Measurements from ENCODE around the gene ETFBKMT.

The ETFBKMT gene

DNA sequence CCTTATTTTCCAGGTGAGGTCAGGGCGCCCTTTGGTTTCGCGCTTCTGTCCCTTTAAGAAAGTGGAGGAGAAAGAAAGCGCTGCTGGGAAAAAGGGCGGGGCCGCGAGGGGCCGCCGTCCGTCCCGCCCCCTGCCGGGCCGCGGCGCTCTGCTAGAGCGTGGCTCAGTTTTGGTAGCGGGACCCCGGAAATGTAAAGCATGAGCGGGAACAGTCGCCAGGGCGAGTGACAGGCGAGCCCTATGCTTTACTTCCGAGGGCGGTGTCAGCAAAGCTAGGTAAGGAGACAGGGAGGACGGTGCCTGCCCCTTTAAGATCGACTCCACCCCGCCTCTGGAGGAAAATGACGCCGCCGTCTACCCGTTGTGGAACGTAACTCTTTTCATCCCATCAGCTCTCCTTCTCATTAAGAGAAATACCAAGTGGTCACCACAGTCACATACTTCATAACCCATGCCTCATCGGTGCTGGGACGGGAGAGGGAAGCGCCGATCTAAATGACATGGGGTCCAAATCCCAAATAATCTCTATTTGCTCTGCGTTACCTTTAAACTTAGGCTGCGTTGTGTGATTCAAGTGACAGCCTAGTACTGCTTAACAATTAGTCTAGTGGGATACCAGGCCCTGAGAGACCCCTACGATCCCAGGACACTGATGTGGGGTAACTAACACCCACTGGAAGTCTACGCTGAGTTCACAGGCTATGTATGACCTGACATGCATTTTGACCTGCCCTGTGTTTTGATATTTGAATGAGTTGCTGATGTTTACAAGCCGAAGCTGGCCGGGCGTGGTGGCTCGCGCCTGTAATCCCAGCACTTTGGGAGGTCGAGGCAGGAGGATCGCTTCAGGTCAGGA lies at the start of gene ETFBKMT:
TSS of gene ETFBKMT (plus strand) at position 602 of the 856 bp plus-strand sequence. CDS start 2,266 bp downstream, outside the sequence.
- peak; percentile 94 for DNase-seq

GRCh38 chr12:31612819-31613218 lies 46.7 kb upstream of the ETFBKMT start:
- DNase-seq = no peak

DNA sequence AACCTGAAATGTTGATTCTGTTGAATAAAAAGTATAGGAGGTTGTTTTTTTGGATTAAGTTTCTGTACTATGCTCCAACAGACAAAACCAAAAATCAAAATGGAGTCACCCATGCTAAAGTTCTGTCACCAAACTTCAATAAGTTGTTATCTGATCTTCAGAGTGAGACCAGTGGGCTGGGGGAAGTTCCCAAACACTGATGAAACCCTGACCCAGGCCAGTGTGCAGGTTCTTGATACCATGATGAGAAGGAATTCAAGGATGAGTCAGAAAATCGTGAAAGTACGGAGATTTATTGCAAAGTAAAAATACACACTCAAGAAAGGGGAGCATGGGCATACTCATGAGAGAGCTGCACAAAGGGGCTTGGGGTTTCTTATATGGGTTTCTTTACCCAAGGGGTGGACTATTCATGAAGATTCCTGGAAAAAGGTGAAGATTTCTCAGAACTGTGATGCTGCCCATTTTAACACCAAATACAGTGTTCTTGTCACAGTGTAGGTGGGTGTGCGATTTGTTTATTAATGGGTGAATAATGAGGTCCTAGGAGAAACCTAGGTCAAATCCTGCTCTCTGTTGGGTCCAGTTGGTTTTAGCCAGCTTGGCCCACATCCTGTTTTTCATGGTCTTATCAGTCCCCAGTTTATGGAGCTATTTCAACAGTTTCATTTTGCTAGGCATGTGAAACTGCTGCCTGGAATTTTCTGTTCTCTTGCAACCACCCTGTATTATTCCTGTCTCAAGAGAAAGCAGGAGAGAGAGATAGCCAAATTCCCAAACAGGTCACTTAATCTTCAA lies 41.1 kb upstream of the ETFBKMT start:
- DNase-seq = no peak

DNA sequence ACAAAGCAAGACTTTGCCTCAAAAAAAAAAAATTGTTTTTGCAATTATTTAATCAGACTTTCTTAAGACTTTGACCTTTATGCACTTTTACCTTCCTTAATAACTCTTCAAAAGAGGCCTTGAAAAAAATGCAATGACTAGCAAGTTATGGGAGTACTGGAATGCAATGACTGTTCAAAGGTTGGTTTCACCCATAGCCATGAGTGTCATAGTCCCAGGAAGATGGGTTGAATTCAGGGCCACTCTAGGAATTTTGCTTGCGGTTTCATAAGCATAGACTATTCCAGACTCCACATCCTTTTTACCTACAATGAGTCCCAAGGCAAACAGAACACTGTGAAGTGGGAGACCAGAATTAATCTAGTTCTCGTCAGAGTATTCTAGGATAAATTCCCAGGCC lies 39.2 kb upstream of the ETFBKMT start:
- DNase-seq = no peak

- DNase-seq = no peak
These were observed 37.5 kb upstream of the ETFBKMT start for GRCh38 chr12:31622038-31622437.

GRCh38 chr12:31626270-31626995 lies 33.1 kb upstream of the ETFBKMT start:
- DNase-seq = no peak

DNA sequence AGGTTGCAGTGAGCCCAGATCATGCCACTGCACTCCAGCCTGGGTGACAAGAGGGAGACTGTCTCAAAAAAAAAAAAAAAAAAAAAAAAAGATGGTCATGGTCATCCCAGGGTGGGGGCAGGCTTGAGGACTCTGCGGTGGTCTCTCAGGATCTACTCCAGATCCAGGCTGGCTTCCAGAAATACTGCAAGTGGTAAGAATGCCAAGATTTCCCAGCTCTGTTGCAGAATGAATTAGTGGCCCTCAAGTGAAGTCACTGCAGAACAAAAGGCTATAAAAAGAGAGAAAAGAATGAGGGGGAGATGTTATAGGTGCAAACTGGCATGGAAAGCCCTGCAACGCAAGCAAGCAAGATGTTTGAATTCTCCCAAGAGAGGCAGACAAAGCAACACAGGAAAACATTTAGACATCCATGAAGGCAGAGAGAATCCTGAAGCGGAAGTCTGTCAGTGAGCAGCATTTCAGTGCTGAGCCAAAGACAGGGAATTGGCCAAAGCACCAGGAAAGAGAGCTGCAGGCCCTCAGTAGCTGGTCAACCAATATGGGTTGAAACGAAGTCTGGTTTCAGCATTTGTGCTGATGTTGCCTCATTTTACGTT lies 31.9 kb upstream of the ETFBKMT start:
- DNase-seq = no peak

GRCh38 chr12:31629756-31630732 lies 29.4 kb upstream of the ETFBKMT start:
- no peak for DNase-seq

- DNase-seq = no peak
These were observed 28.3 kb upstream of the ETFBKMT start for GRCh38 chr12:31631023-31631724.

DNA sequence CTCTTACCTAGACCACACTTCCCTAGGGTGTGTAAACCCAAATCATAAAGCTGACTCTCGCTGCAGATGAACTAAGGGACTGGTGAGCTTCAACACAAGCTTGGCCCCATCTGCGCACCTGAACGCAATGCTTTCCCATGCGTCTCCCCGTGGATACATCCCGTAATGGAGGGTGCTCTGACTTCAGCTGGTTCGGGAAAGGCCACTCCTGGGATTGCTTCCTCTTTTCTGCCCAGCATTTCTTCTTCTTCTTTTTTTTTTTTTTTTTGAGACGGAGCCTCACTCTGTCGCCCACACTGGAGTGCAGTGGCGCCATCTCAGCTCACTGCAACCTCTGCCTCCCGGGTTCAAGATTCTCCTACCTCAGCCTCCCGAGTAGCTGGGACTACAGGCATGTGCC lies 27.7 kb upstream of the ETFBKMT start:
- DNase-seq = no peak

- DNase-seq = no peak
These were observed 26.0 kb upstream of the ETFBKMT start for GRCh38 chr12:31633464-31633863.

DNA sequence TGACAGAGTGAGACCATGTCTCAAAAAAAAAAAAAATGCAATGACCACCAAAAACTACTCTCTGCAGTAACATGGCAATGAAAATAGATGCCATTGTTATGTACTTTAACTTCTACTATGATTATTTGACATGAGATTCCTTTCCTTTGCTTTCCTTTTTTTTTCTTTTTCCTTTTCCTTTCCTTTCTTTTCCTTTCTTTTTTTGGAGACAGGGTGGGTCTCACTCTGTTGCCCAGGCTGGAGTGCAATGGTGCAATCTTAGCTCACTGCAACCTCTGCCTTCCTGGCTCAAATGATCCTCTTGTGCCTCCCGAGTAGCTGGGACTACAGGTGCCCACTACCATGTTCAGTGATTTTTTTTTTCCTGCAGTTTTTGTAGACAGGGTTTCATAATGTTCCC lies 24.9 kb upstream of the ETFBKMT start:
- no peak for DNase-seq

GRCh38 chr12:31641509-31642090 lies 17.9 kb upstream of the ETFBKMT start:
- DNase-seq = no peak

DNA sequence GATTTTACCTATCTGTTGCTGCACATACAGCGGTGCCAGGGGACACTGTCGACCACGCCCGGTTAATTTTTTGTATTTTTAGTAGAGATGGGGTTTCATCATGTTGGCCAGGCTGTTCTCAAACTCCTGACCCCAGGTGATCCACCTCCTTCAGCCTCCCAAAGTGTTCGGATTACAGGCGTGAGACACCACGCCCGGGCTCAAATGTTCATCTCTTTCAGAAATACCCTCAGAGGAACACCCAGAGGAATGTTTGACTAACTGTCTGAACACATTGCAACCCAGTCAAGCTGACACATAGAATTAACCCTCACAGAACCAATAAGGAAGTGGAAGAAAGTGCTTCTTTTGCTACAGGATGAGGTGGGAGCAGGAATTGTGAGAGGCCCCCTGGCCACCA lies 15.0 kb upstream of the ETFBKMT start:
- DNase-seq = no peak

GRCh38 chr12:31645924-31646323 lies 13.6 kb upstream of the ETFBKMT start:
- no peak for DNase-seq

- no peak for DNase-seq
These were observed 12.4 kb upstream of the ETFBKMT start for GRCh38 chr12:31647086-31647491.

GRCh38 chr12:31650918-31651317 lies 8.6 kb upstream of the ETFBKMT start:
- no peak for DNase-seq

DNA sequence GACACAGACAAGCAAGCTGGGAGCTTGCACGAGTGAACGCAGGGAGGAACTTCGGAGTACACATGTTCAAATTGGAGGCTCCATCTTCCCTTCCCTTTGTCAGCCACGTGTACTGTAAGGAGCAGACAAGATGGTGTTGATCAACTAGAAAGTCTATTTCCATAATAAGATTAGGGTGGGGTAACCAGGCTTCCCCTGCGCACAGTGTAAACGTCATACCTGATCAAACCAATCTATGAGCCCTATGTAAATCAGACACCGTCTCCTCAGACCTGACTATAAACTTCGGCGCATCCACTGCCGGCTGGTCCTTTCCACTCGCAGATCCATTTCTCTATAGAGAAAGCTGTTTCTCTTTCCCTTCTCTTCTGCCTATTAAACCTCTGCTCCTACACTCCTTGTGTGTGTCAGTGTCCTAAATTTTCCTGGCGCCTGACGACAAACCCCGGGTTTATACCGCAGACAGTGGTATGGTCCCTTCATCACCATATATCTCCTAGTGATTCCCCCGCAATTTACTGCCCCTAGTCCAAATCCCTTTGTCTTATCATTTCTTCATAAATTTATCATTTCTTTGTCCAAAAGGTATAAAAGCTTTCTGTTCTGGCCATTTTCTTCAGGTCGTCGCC lies 7.5 kb upstream of the ETFBKMT start:
- no peak for DNase-seq

GRCh38 chr12:31655208-31655607 lies 4.3 kb upstream of the ETFBKMT start:
- no peak for DNase-seq

DNA sequence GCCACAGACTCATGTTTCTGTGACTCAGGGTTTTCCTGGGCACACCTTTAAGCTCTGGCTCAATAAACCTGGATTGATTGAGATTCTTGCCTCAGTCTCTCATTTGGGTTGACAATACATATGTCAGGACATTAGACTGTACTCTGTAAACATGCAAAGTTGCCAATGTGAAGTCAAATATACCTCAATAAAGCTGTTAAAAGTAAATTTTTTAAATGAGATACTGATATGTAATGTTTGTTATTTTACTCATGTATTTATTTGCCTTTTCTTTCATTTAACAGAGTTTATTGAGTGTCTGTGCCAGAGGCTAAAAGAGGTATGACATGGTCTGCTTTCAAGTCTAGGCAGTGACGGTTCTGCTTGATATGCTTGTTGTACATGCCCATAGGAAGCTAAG lies 3.7 kb upstream of the ETFBKMT start:
- DNase-seq = no peak
